Panc1 (cell line): ENCODE results near the gene ERC2.

Experiments
- POLR2AphosphoS5 ChIP-seq: IDR thresholded peaks from 2 replicates; pipeline ENCODE4 v1.6.1; 2012; ENCODE audit warnings: mild to moderate bottlenecking, low read depth, low read length, moderate library complexity
- SIN3A ChIP-seq: IDR thresholded peaks from 2 replicates; pipeline ENCODE4 v1.6.1; 2012; ENCODE audit warnings: low read depth, mild to moderate bottlenecking, low read length, moderate library complexity, borderline replicate concordance; ENCODE audit not compliant: insufficient read depth
- TF ChIP-seq, protein P1 (sequence below): fragments of 450-650 bp; IDR thresholded peaks from 2 replicates; pipeline ENCODE4 v1.5.1; 2017; ENCODE audit warnings: mild to moderate bottlenecking
- TF ChIP-seq, protein P2 (sequence below), 2 experiments: IDR thresholded peaks; 2 replicates each; pipeline ENCODE4 v1.6.1; 2011 to 2012; ENCODE audit warnings: low read depth in 2 of 2, control low read depth in 1 of 2, low read length in 1 of 2, mild to moderate bottlenecking in 1 of 2, moderate library complexity in 1 of 2; ENCODE audit not compliant: insufficient read depth in 1 of 2

DNA sequence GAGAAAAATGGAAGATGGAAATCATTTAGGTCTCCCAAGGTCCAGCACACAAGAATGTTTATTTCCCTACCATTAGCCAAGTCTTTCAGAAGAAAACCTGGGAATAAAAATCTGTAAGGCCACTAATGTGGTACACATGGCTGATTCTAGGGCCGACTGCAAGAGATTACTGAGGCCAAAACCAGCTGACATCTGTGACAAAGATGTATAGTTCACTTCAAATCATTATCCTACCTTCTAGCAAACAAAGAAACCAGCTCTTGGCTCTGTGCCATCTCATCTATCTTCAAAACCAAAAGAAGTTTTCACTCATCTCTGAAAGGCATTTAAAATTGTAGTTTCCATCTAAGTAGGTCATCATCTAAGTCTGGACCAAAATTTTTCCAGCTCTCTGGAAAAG lies 43.9 kb downstream of the ERC2 start:
- TF ChIP-seq POLR2AphosphoS5 = no peak
- TF ChIP-seq, protein P1, sequence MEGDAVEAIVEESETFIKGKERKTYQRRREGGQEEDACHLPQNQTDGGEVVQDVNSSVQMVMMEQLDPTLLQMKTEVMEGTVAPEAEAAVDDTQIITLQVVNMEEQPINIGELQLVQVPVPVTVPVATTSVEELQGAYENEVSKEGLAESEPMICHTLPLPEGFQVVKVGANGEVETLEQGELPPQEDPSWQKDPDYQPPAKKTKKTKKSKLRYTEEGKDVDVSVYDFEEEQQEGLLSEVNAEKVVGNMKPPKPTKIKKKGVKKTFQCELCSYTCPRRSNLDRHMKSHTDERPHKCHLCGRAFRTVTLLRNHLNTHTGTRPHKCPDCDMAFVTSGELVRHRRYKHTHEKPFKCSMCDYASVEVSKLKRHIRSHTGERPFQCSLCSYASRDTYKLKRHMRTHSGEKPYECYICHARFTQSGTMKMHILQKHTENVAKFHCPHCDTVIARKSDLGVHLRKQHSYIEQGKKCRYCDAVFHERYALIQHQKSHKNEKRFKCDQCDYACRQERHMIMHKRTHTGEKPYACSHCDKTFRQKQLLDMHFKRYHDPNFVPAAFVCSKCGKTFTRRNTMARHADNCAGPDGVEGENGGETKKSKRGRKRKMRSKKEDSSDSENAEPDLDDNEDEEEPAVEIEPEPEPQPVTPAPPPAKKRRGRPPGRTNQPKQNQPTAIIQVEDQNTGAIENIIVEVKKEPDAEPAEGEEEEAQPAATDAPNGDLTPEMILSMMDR = no peak
- TF ChIP-seq SIN3A = no peak
- TF ChIP-seq, protein P2, sequence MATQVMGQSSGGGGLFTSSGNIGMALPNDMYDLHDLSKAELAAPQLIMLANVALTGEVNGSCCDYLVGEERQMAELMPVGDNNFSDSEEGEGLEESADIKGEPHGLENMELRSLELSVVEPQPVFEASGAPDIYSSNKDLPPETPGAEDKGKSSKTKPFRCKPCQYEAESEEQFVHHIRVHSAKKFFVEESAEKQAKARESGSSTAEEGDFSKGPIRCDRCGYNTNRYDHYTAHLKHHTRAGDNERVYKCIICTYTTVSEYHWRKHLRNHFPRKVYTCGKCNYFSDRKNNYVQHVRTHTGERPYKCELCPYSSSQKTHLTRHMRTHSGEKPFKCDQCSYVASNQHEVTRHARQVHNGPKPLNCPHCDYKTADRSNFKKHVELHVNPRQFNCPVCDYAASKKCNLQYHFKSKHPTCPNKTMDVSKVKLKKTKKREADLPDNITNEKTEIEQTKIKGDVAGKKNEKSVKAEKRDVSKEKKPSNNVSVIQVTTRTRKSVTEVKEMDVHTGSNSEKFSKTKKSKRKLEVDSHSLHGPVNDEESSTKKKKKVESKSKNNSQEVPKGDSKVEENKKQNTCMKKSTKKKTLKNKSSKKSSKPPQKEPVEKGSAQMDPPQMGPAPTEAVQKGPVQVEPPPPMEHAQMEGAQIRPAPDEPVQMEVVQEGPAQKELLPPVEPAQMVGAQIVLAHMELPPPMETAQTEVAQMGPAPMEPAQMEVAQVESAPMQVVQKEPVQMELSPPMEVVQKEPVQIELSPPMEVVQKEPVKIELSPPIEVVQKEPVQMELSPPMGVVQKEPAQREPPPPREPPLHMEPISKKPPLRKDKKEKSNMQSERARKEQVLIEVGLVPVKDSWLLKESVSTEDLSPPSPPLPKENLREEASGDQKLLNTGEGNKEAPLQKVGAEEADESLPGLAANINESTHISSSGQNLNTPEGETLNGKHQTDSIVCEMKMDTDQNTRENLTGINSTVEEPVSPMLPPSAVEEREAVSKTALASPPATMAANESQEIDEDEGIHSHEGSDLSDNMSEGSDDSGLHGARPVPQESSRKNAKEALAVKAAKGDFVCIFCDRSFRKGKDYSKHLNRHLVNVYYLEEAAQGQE (IDR thresholded peaks at IDR 0.05; ENCODE audit: insufficient read depth in 1 of 2, low read depth in 2 of 2, low read length in 1 of 2) = no peak
